ENCODE results near the gene CD33. TPM values are rescaled to one million over a fixed set of nuclear protein-coding genes. Genes with fewer than 3 reads are reported as not detected.

CD33 gene
- total and polyA plus RNA-seq, 9 of the 15 experiments (the other 6 are each of a cell fraction or from before 2014, with no cell fraction given), result 36.1 to 88.6 (median 49.6) TPM

GRCh38 chr19:51251468-51251820, 26.6 kb downstream of the CD33 start (continued):
- no peak for TF ChIP-seq MGA (IDR thresholded peaks at IDR 0.05)
- no peak for TF ChIP-seq FOS (IDR thresholded peaks at IDR 0.05; ENCODE audit: extremely low read depth, insufficient read length)
- TF ChIP-seq TRIM28 (IDR thresholded peaks at IDR 0.05), result no peak
- no peak for TF ChIP-seq SUPT5H (IDR thresholded peaks at IDR 0.05)
- TF ChIP-seq ZNF224 (CRISPR knock-in tag; IDR thresholded peaks at IDR 0.05), result no peak
- no peak for TF ChIP-seq ILF3 (IDR thresholded peaks at IDR 0.05; ENCODE audit: borderline replicate concordance)
- no peak for TF ChIP-seq GABPB2 (CRISPR knock-in tag; conservative IDR thresholded peaks at IDR 0.05)
- TF ChIP-seq THAP7 (CRISPR knock-in tag; IDR thresholded peaks at IDR 0.05), result no peak
- TF ChIP-seq CBX5 (IDR thresholded peaks at IDR 0.05; ENCODE audit: borderline replicate concordance, low read depth), result no peak
- TF ChIP-seq ZNF146 (CRISPR knock-in tag; IDR thresholded peaks at IDR 0.05; ENCODE audit: unreplicated experiment), result no peak
- TF ChIP-seq TRIM25 (IDR thresholded peaks at IDR 0.05; ENCODE audit: borderline replicate concordance), result no peak
- no peak for TF ChIP-seq FOXO4 (CRISPR knock-in tag; IDR thresholded peaks at IDR 0.05)
- TF ChIP-seq ZBED1 (IDR thresholded peaks at IDR 0.05), result no peak
- no peak for TF ChIP-seq ZNF583 (CRISPR knock-in tag; IDR thresholded peaks at IDR 0.05)
